Activated gamma-delta T cell (primary cell): Measurements from ENCODE around the gene MAGEB3.

Experiments used
- DNase-seq: peaks from one replicate; lab custom pipeline; 2025; lab: John Stamatoyannopoulos, UW

MAGEB3 gene

DNA sequence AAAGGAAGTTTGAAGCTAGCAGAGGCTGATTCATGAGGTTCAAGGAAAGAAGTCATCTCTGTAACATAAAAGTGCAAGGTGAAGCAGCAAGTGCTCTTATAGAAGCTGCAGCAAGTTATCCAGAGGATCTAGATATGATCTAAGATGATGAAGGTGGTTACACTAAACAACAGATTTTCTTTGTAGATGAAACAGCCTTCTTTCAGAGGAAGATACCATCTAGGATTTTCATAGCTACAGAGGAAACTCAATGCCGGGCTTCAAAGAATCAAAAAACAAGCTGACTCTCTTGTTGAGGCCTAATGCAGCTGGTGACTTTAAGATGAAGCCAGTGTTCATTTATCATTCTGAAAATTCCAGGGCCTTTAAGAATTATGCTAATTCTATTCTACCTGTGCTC lies 50.0 kb downstream of the MAGEB3 start:
- DNase-seq: no peak

DNA sequence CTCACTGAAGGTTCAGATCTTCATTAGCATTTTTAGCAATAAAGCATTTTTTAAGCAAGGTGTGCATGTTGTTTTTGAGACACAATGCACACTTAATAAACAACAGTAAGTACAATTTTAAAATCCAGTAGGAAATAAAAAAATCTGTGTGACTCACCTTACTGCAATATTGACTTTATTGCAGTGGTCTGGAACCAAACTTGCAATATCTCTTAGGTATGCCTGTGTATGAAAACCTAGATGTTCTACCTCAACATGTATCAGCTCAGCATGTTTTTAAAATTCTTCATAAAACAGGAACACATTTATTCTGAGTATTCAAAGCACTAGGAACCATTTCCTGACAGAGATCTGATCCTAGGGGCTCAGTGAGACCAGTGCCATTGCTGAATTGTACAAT lies 52.1 kb downstream of the MAGEB3 start:
- no peak for DNase-seq

DNA sequence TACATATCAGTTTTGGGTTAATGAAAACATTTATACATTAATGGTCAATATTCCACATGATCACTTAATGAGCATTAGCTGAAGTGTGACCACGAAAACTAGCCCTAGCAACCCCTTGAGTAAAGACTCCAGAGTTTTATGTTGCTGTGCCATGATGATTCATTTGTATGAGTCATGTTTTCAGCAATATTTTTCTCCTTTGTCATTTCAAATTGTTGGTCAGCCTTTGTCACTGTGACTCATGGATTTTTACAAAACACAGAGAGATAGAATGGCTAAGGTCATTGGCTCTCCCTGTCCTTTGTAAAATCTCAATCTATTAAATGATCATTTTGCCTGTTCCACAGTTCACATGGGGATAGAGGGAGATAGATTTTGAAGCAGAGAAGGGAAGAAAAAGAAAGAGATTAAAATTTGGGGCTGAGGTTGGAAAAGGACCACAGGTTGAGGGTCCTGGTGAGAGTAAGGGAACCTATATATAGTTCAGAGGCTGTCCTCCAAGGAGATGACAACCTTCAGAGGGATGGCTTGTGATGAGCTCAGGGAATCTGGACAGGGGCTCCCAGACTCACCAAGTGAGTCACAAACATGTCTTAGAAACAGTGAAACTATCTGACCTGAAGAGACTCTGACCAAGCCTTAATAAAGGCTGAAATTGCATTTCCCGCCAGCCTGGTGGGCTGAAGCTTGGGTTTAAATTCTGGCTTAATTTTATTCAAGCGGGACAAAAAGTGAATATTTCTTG lies 53.2 kb downstream of the MAGEB3 start:
- no peak for DNase-seq
